Measurements from ENCODE around the gene R3HDM4.
"Not testable (repeated sequence)": the region's sequence is repeated elsewhere in the genome, so short reads cannot be mapped to it uniquely, and the experiment has no call there.

R3HDM4 gene

GRCh38 chr19:854549-854948 lies 58.5 kb downstream of the R3HDM4 start:
- no peak for DNase-seq

DNA sequence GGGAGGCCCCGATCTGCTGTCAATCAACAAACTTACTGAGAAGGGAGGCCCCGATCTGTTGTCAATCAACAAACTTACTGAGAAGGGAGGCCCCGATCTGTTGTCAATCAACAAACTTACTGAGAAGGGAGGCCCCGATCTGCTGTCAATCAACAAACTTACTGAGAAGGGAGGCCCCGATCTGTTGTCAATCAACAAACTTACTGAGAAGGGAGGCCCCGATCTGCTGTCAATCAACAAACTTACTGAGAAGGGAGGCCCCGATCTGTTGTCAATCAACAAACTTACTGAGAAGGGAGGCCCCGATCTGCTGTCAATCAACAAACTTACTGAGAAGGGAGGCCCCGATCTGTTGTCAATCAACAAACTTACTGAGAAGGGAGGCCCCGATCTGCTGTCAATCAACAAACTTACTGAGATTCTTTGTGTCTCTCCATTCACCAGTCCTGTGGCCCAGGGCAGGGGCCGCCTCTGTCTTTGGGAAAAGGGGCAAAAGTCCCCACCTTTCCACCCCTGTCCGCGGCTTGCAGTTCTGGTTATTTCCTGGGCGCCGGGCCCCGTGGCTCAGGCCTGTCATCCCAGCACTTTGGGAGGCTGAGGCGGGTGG lies 59.3 kb downstream of the R3HDM4 start:
- not testable (repeated sequence) for DNase-seq

- no peak for DNase-seq
These were observed 59.9 kb downstream of the R3HDM4 start for GRCh38 chr19:853014-853585.

DNA sequence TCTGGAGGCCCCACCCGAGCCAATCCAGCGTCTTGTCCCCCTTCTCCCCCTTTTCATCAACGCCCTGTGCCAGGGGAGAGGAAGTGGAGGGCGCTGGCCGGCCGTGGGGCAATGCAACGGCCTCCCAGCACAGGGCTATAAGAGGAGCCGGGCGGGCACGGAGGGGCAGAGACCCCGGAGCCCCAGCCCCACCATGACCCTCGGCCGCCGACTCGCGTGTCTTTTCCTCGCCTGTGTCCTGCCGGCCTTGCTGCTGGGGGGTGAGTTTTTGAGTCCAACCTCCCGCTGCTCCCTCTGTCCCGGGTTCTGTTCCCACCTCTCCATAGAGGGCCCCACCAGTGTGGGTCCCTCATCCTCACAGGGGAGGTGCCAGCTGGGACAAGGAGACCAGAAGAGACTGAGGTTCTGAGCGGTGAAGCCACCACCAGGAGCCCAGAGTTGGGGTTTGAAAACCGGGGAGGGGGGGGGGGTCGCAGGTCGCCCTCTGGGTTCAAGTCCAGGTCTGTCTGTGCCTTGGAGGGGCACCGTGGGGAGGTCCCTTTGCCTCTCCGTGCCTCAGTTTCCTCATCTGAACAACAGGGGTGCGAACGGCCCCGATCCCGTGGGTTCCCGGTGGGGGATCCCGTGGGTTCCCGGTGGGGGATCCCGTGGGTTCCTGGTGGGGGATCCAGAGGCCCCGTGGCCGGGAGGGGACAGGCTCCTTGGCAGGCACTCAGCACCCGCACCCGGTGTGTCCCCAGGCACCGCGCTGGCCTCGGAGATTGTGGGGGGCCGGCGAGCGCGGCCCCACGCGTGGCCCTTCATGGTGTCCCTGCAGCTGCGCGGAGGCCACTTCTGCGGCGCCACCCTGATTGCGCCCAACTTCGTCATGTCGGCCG lies 60.6 kb downstream of the R3HDM4 start, which contains the start of gene ELANE:
Gene ELANE (plus strand): TSS at position 168 of the 878 bp plus-strand sequence. CDS start 26 bp downstream, at position 194.
- DNase-seq, result no peak

DNA sequence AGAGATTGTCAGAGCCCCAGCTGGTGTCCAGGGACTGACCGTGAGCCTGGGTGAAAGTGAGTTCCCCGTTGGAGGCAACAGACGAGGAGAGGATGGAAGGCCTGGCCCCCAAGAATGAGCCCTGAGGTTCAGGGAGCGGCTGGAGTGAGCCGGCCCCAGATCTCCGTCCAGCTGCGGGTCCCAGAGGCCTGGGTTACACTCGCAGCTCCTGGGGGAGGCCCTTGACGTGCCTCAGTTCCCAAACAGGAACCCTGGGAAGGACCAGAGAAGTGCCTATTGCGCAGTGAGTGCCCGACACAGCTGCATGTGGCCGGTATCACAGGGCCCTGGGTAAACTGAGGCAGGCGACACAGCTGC lies 62.1 kb downstream of the R3HDM4 start:
- no peak for DNase-seq

DNA sequence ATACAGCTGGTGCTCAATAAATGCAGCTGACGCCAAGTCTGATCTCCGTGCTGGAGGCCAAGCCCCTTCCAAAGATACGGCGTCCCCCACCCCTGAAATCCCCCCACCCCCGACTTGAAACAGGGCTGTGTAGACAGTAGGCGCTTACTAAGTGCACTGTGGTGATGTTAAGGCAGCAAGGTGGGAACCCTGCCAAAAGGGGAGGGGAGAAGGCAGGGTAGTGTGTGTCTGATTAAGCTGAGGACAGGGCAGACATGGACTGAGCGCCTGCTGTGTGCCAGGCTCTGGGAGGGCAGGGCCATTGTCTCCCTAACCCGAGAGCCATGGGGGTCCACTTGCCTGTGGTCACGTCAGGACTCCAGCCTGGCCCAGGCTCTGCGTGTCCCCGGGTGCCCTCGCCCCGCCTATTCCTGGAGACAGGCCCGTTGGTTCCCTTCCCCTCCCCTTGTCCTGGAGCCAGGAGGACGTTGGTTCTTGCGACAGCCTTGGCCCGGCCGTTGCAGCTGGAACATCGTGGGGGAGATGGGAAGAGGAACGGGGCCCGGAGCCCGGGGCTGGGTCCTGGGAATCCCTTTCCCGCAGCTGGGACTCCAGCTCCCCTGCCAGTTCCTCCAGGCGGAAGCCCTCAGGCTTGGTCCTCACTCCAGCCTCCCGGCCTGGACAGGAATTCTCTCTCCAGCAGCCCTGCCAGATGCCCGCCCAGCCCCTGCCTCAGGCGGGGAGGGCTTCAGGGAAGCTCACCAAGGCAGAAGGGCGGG lies 62.6 kb downstream of the R3HDM4 start:
- DNase-seq, result peak; percentile 84

DNA sequence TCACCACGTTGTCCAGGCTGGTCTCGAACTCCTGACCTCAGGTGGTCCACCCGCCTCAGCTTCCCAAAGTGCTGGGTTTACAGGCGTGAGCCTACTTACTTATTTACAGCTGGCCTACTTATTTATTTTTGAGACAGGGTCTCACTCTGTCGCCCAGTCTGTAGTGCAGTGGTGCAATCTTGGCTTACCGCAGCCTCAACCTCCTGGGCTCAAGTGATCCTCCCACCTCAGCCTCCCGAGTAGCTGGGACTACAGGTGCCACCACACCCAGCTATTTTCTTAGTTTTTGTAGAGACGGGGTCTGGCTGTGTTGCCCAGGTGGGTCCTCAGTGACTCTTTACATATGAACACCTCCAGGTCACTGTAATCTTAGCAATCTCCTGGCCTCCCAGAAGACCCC lies 63.8 kb downstream of the R3HDM4 start:
- DNase-seq, result not testable (repeated sequence)

DNA sequence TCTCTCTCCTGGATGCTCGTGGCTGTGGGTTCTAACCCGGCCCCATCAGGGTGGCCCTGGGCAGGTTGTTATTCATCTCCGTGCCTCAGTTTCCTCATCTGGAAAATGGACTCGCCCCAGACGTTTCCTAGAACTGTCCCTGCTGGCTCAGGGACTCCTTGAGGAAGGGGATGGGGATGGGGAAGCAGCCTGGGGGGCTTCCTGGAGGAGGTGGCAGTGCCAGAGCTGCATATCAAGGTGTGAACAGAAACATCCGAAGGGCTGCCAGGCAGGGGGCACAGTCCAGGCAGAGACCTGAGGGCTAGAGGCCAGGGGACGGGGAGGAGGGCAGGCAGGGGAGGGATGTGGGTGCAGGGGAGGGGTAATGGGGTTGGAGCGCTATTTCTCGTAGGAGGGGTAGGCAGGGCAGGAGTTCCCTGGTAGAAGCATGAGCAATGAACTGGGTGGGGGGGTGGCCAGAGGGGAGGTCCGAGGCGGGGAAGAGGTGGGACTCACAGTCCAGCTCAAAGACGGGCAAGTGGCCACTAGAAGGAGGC lies 64.6 kb downstream of the R3HDM4 start:
- no peak for DNase-seq
